ENCODE results near the gene COL25A1.
"Not testable (repeated sequence)": the region's sequence is repeated elsewhere in the genome, so short reads cannot be mapped to it uniquely, and the experiment has no call there.

Gene COL25A1

GRCh38 chr4:109119852-109120251, 182.6 kb downstream of the COL25A1 start:
- no peak for DNase-seq

- no peak for DNase-seq
Measured at GRCh38 chr4:109118635-109119034, 183.8 kb downstream of the COL25A1 start.

- no peak for DNase-seq
Measured at GRCh38 chr4:109114501-109114900, 188.0 kb downstream of the COL25A1 start.

- no peak for DNase-seq
Measured at GRCh38 chr4:109113521-109113920, 188.9 kb downstream of the COL25A1 start.

- no peak for DNase-seq
Measured at GRCh38 chr4:109111031-109111430, 191.4 kb downstream of the COL25A1 start.

- DNase-seq = not testable (repeated sequence)
Measured at GRCh38 chr4:109108215-109108614, 194.2 kb downstream of the COL25A1 start.

- DNase-seq = no peak
Measured at GRCh38 chr4:109094056-109094455, 208.4 kb downstream of the COL25A1 start.

- no peak for DNase-seq
Measured at GRCh38 chr4:109091727-109092409, 210.6 kb downstream of the COL25A1 start.

GRCh38 chr4:109083911-109084310, 218.5 kb downstream of the COL25A1 start:
- DNase-seq = no peak

GRCh38 chr4:109079731-109080130, 222.7 kb downstream of the COL25A1 start:
- DNase-seq = no peak

- DNase-seq = no peak
Measured at GRCh38 chr4:109079201-109079600, 223.3 kb downstream of the COL25A1 start.

GRCh38 chr4:109078724-109079123, 223.7 kb downstream of the COL25A1 start:
- no peak for DNase-seq

- DNase-seq = no peak
Measured at GRCh38 chr4:109077505-109077904, 225.0 kb downstream of the COL25A1 start.

- not testable (repeated sequence) for DNase-seq
Measured at GRCh38 chr4:109076709-109077108, 225.7 kb downstream of the COL25A1 start.

- no peak for DNase-seq
Measured at GRCh38 chr4:109075621-109076020, 226.8 kb downstream of the COL25A1 start.

GRCh38 chr4:109072595-109072994, 229.9 kb downstream of the COL25A1 start:
- DNase-seq = no peak

GRCh38 chr4:109070677-109071076, 231.8 kb downstream of the COL25A1 start:
- DNase-seq = not testable (repeated sequence)

GRCh38 chr4:109067508-109068235, 234.8 kb downstream of the COL25A1 start:
- DNase-seq = no peak

GRCh38 chr4:109065006-109065405, 237.5 kb downstream of the COL25A1 start:
- DNase-seq = no peak

GRCh38 chr4:109053257-109053656, 249.2 kb downstream of the COL25A1 start:
- DNase-seq = no peak

GRCh38 chr4:109052821-109053220, 249.6 kb downstream of the COL25A1 start:
- DNase-seq = no peak

- no peak for DNase-seq
Measured at GRCh38 chr4:109051054-109051453, 251.4 kb downstream of the COL25A1 start.

- no peak for DNase-seq
Measured at GRCh38 chr4:109049926-109050325, 252.5 kb downstream of the COL25A1 start.

- no peak for DNase-seq
Measured at GRCh38 chr4:109046471-109047201, 255.8 kb downstream of the COL25A1 start.

All from CD4-positive, alpha-beta T cell treated with Interleukin-15 for 1 hour (primary cell).